BJ (cell line): Measurements from ENCODE around the gene OLFML1. TPM values are rescaled to one million over a fixed set of nuclear protein-coding genes. Genes with fewer than 3 reads are reported as not detected.

Source experiments
- CTCF ChIA-PET: fragments of 350-600 bp; formaldehyde crosslinking; extraction: SDS; loops from one replicate; lab custom pipeline; 2021; ENCODE audit warnings: antibody characterized with exemption, inconsistent platforms; lab: Yijun Ruan, JAX
- POLR2A ChIA-PET: fragments of 300-600 bp; sonication (Branson Sonifier 250); formaldehyde crosslinking; extraction: SDS; loops from one replicate; lab custom pipeline; 2021; ENCODE audit warnings: antibody characterized with exemption; lab: Charles Lee
- DNase-seq: peaks from one replicate; pipeline ENCODE4 v3.0.0-alpha.2; 2011; ENCODE audit warnings: low read depth
- H3K27me3 ChIP-seq: 2 replicates; pipeline ENCODE4 v1.6.0; 2011; ENCODE audit warnings: low read length; ENCODE audit not compliant: control insufficient read depth, insufficient read depth
- H3K36me3 ChIP-seq: 2 replicates; pipeline ENCODE4 v1.5.1; 2011; ENCODE audit warnings: low read length; ENCODE audit not compliant: control insufficient read depth, insufficient read depth
- H3K4me3 ChIP-seq: 2 replicates; pipeline ENCODE4 v1.5.1; 2011; ENCODE audit warnings: low read depth, mild to moderate bottlenecking, control low read depth, low read length
- polyA plus RNA-seq: library from polyadenylated mRNA; depleted of rRNA; stranded (reverse); fragments of >200 nt; gene quantifications from 2 replicates; pipeline ENCODE4 v1.2.3, GENCODE V29; 2011
- TF ChIP-seq, protein P1 (sequence below): IDR thresholded peaks from 2 replicates; pipeline ENCODE4 v1.5.1; 2011; ENCODE audit warnings: low read depth, mild to moderate bottlenecking, control low read depth, inconsistent platforms, low read length, moderate library complexity; ENCODE audit not compliant: insufficient read depth

The OLFML1 gene
- polyA plus RNA-seq, 1 experiment, result 1.1 TPM

GRCh38 chr11:7522121-7522520 lies 36.8 kb downstream of the OLFML1 start:
- POLR2A ChIA-PET, result no interaction called here
- CTCF ChIA-PET, result interaction anchor here (1.3 to 3.7 kb wide), 3 partner anchors 9 to 49 kb away, joined by 4 to 19 read pairs (median 7); partner anchors contain the start of gene PPFIBP2

GRCh38 chr11:7522546-7522945 lies 37.2 kb downstream of the OLFML1 start:
- ChIA-PET CTCF (interaction anchor here (1.2 to 3.7 kb wide), 3 partner anchors 9 to 134 kb away, joined by 3 to 19 read pairs (median 7); partner anchors contain the start of gene PPFIBP2), POLR2A (no interaction called here)
- TF ChIP-seq, protein P1, sequence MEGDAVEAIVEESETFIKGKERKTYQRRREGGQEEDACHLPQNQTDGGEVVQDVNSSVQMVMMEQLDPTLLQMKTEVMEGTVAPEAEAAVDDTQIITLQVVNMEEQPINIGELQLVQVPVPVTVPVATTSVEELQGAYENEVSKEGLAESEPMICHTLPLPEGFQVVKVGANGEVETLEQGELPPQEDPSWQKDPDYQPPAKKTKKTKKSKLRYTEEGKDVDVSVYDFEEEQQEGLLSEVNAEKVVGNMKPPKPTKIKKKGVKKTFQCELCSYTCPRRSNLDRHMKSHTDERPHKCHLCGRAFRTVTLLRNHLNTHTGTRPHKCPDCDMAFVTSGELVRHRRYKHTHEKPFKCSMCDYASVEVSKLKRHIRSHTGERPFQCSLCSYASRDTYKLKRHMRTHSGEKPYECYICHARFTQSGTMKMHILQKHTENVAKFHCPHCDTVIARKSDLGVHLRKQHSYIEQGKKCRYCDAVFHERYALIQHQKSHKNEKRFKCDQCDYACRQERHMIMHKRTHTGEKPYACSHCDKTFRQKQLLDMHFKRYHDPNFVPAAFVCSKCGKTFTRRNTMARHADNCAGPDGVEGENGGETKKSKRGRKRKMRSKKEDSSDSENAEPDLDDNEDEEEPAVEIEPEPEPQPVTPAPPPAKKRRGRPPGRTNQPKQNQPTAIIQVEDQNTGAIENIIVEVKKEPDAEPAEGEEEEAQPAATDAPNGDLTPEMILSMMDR, result no peak
- DNase-seq, result no peak
- H3K27me3 ChIP-seq, result peaks cover 4% of the 10 kb centered on the region; the same call in 1 of the 2 replicates
- H3K36me3 ChIP-seq, result no peaks in the 10 kb centered on the region
- H3K4me3 ChIP-seq, result no peak overlapping the region

More at GRCh38 chr11:7522121-7522520, 36.8 kb downstream of the OLFML1 start:
- DNase-seq, result no peak
- peaks cover 4% of the 10 kb centered on the region; the same call in 1 of the 2 replicates for H3K27me3 ChIP-seq
- no peak overlapping the region for H3K4me3 ChIP-seq
- H3K36me3 ChIP-seq, result no peaks in the 10 kb centered on the region
- TF ChIP-seq, protein P1, result no peak

- ChIA-PET POLR2A (interaction anchor here (0.7 kb wide), 1 partner anchor 13 kb away, joined by 6 read pairs; no protein-coding TSS in a partner anchor), CTCF (interaction anchor here (0.7 to 3.7 kb wide), 6 partner anchors 10 to 142 kb away, joined by 3 to 19 read pairs (median 3); partner anchors contain the start of gene PPFIBP2)
- TF ChIP-seq, protein P1, result no peak
- no peaks in the 10 kb centered on the region for H3K36me3 ChIP-seq
- no peak for DNase-seq
- H3K4me3 ChIP-seq, result no peak overlapping the region
- peaks cover 4% of the 10 kb centered on the region; the same call in 1 of the 2 replicates for H3K27me3 ChIP-seq
These were observed 38.3 kb downstream of the OLFML1 start for GRCh38 chr11:7523416-7524210.

- POLR2A ChIA-PET, result no interaction called here
These were observed 39.3 kb downstream of the OLFML1 start for GRCh38 chr11:7524462-7525235.

More at GRCh38 chr11:7524462-7525235, 39.3 kb downstream of the OLFML1 start:
- peaks cover 4% of the 10 kb centered on the region; the same call in 1 of the 2 replicates for H3K27me3 ChIP-seq
- TF ChIP-seq, protein P1, result no peak
- H3K4me3 ChIP-seq, result no peak overlapping the region
- DNase-seq, result no peak
- no peaks in the 10 kb centered on the region for H3K36me3 ChIP-seq
- CTCF ChIA-PET, result interaction anchor here (0.8 kb wide), 1 partner anchor 46 kb away, joined by 3 read pairs; no protein-coding TSS in a partner anchor
